Aorta (tissue), 5 donors: ENCODE data around the gene PPIP5K2. TPM values are rescaled to one million over a fixed set of nuclear protein-coding genes. Genes with fewer than 3 reads are reported as not detected.

Source experiments
- ATAC-seq: fragments of 200-7000 bp; cut with Tn5 transposase; one replicate; pipeline ENCODE4 v1.9.1; 2022; ENCODE audit warnings: moderate library complexity; ENCODE audit not compliant: low FRiP score
- DNase-seq, 2 donors: peaks; one replicate each; pipeline ENCODE4 v3.0.0-alpha.2; 2020
- H3K27ac ChIP-seq, 2 donors: one replicate each; pipeline ENCODE4 v1.5.1; 2013; ENCODE audit warnings: low read length in 2 of 2, mild to moderate bottlenecking in 2 of 2, moderate library complexity in 2 of 2, control low read depth in 1 of 2, inconsistent platforms in 1 of 2, low read depth in 1 of 2
- H3K27me3 ChIP-seq, 2 donors: one replicate each; pipeline ENCODE4 v1.6.1; 2013; ENCODE audit warnings: control low read depth in 1 of 2, low read length in 1 of 2, mild to moderate bottlenecking in 1 of 2, moderate library complexity in 1 of 2; ENCODE audit not compliant: insufficient read depth in 2 of 2, control insufficient read depth in 1 of 2
- H3K36me3 ChIP-seq, 2 donors: one replicate each; pipeline ENCODE4 v1.6.1; 2013; ENCODE audit warnings: control low read depth in 1 of 2, low read length in 1 of 2, mild to moderate bottlenecking in 1 of 2; ENCODE audit not compliant: insufficient read depth in 2 of 2, control insufficient read depth in 1 of 2
- H3K4me1 ChIP-seq, 2 donors: one replicate each; pipeline ENCODE4 v1.6.1; 2013; ENCODE audit warnings: low read length in 2 of 2, control low read depth in 1 of 2, mild to moderate bottlenecking in 1 of 2, moderate library complexity in 1 of 2; ENCODE audit not compliant: insufficient read depth in 2 of 2, control insufficient read depth in 1 of 2
- H3K4me3 ChIP-seq, 2 donors: one replicate each; pipeline ENCODE4 v1.5.1; 2013; ENCODE audit warnings: low read length in 2 of 2, control low read depth in 1 of 2, mild to moderate bottlenecking in 1 of 2
- H3K9me3 ChIP-seq: one replicate; pipeline ENCODE4 v1.6.1; 2013; ENCODE audit warnings: mild to moderate bottlenecking, low read length; ENCODE audit not compliant: control insufficient read depth
- WGBS, 2 donors: extraction: QIAGEN DNeasy Blood & Tissue Kit; methylation state at CpG; one replicate each; pipeline ENCODE4 v1.1.7; 2013; 5-methylcytosine and 5-hydroxymethylcytosine counted together
- intact Hi-C, 2 donors: fragments of 100-400 bp; cut with DNase I; formaldehyde crosslinking; loops; one replicate each; pipeline versions ENCODE4 v1.14.2 to v1.15.0; 2022
- polyA plus RNA-seq, 2 donors: library from polyadenylated mRNA; stranded (reverse); fragments of 200-250 nt; gene quantifications; one replicate each; pipeline ENCODE4 v1.2.3, GENCODE V29; 2013
- total RNA-seq, 2 donors: library from RNA; stranded (reverse); fragmentation: NEBNext Ultra II Directional; extraction: Animal tissue kit (Norgen Biotek cat#: 25700); gene quantifications; one replicate each; pipeline ENCODE4 v1.2.1, GENCODE V29; 2021
- donor health status: healthy with polysubstance abuse.
- donor health status: Bipolar disorder and iron deficiency.
- donor health status: DM: no; HTN: no; CAD: no.
- donor health status: DM: no; HTN: no; CAD: no.
- donor health status: DM: yes; HTN: yes; CAD: no.

The PPIP5K2 gene
- total and polyA plus RNA-seq, 4 donors: 17.9 to 79.4 (median 61.3) TPM

GRCh38 chr5:103232393-103232999, 112.4 kb downstream of the PPIP5K2 start:
- Histone ChIP-seq H3K27ac (no peak overlapping the region), H3K27me3 (no peaks in the 10 kb centered on the region), H3K9me3 (no peaks in the 10 kb centered on the region), H3K4me1 (no peaks in the 10 kb centered on the region), H3K4me3 (no peak overlapping the region), H3K36me3 (no peaks in the 10 kb centered on the region)
- 78 to 87% methylated on average over 7 of the region's 7 CpGs for WGBS, 2 donors
- ATAC-seq (peak; percentile 81), DNase-seq (no peak)
- intact Hi-C loops: loop anchor here (1.0 to 2.0 kb wide), 2 partner anchors 242 to 243 kb away; no protein-coding TSS in a partner anchor

GRCh38 chr5:103234239-103234975, 114.3 kb downstream of the PPIP5K2 start:
- Histone ChIP-seq H3K9me3 (no peaks in the 10 kb centered on the region), H3K4me3 (no peak overlapping the region), H3K27ac (no peak overlapping the region), H3K4me1 (no peaks in the 10 kb centered on the region), H3K36me3 (no peaks in the 10 kb centered on the region), H3K27me3 (no peaks in the 10 kb centered on the region)
- 71 to 72% methylated on average over 4 of the region's 4 CpGs for WGBS, 2 donors
- DNase-seq (no peak), ATAC-seq (no peak)
- intact Hi-C loops: no loop called here

- Histone ChIP-seq H3K36me3 (no peaks in the 10 kb centered on the region), H3K4me3 (no peak overlapping the region), H3K27ac (no peak overlapping the region), H3K9me3 (no peaks in the 10 kb centered on the region), H3K4me1 (no peaks in the 10 kb centered on the region), H3K27me3 (no peaks in the 10 kb centered on the region)
- ATAC-seq: no peak
- DNase-seq: no peak
- intact Hi-C loops: no loop called here
- WGBS, 2 donors: 82 to 95% methylated on average over 1 of the region's 1 CpG
Observed at GRCh38 chr5:103235891-103236290, 115.8 kb downstream of the PPIP5K2 start.

GRCh38 chr5:103237778-103238177, 117.7 kb downstream of the PPIP5K2 start:
- Histone ChIP-seq H3K4me3 (no peak overlapping the region), H3K27ac (no peak overlapping the region), H3K36me3 (no peaks in the 10 kb centered on the region), H3K4me1 (no peaks in the 10 kb centered on the region), H3K9me3 (no peaks in the 10 kb centered on the region), H3K27me3 (no peaks in the 10 kb centered on the region)
- ATAC-seq (no peak), DNase-seq (no peak)
- WGBS, 2 donors: 92 to 100% methylated on average over 1 of the region's 1 CpG
- intact Hi-C loops: no loop called here

GRCh38 chr5:103243665-103244064, 123.6 kb downstream of the PPIP5K2 start:
- WGBS, 2 donors: 66 to 83% methylated on average over 2 of the region's 2 CpGs
- Histone ChIP-seq H3K9me3 (no peaks in the 10 kb centered on the region), H3K36me3 (no peaks in the 10 kb centered on the region), H3K27ac (no peak overlapping the region), H3K4me3 (no peak overlapping the region), H3K4me1 (no peaks in the 10 kb centered on the region), H3K27me3 (no peaks in the 10 kb centered on the region)
- intact Hi-C loops: no loop called here
- ATAC-seq (no peak), DNase-seq (no peak)

GRCh38 chr5:103244398-103244797, 124.3 kb downstream of the PPIP5K2 start:
- no peaks in the 10 kb centered on the region for H3K36me3 ChIP-seq
- intact Hi-C loops: no loop called here
- no peaks in the 10 kb centered on the region for H3K4me1 ChIP-seq
- H3K9me3 ChIP-seq: no peaks in the 10 kb centered on the region
- no peaks in the 10 kb centered on the region for H3K27me3 ChIP-seq
- ATAC-seq (no peak), DNase-seq (no peak)
- H3K27ac ChIP-seq: no peak overlapping the region
- H3K4me3 ChIP-seq: no peak overlapping the region

DNA sequence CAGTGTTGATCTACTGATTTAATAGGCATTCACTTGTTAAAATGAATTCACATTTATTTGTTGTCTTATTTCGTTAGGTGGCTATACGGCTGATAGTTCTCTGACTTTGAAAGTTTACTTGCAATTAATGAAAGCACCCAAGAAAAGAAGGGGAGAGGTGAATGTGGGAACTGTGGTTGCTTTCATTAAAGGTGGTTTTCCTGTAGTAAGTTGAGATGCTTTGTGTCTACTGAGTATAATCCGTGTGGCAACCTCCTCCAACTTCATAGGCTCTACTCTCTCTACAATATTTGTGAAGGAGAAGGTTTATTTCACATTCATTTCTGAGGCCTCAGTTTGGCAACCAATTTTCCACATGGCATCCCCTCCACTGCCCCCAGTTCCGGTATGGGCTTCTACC, 125.7 kb downstream of the PPIP5K2 start:
- DNase-seq (no peak), ATAC-seq (no peak)
- Histone ChIP-seq H3K36me3 (no peaks in the 10 kb centered on the region), H3K4me1 (no peaks in the 10 kb centered on the region), H3K9me3 (no peaks in the 10 kb centered on the region), H3K27me3 (no peaks in the 10 kb centered on the region), H3K4me3 (no peak overlapping the region), H3K27ac (no peak overlapping the region)
- 79 to 85% methylated on average over 4 of the region's 4 CpGs for WGBS, 2 donors
- intact Hi-C loops: no loop called here

DNA sequence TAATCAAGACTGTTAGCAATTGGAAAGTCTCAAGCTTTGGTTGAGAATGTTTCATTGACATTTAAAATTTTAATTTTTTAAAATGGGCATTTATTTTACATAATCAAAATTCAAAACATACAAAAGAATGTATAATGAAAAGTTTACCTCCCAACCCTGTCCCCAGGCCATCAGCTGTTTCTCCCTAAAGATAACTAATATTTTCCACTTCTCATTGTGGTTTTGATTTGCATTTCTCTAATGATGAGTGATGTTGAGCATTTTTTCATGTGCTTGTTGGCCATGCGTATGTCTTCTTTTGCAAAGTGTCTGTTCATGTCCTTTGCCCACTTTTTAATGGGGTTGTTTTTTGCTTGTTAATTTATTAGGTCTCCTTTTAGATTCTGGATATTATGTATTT, 127.0 kb downstream of the PPIP5K2 start:
- intact Hi-C loops: no loop called here
- Histone ChIP-seq H3K4me3 (no peak overlapping the region), H3K4me1 (no peaks in the 10 kb centered on the region), H3K36me3 (no peaks in the 10 kb centered on the region), H3K27ac (no peak overlapping the region), H3K9me3 (no peaks in the 10 kb centered on the region), H3K27me3 (no peaks in the 10 kb centered on the region)
- WGBS, 2 donors: 96 to 97% methylated on average over 1 of the region's 1 CpG
- no peak for ATAC-seq
- no peak for DNase-seq

GRCh38 chr5:103249068-103249467, 129.0 kb downstream of the PPIP5K2 start:
- WGBS, 2 donors: 87 to 90% methylated on average over 2 of the region's 2 CpGs
- H3K4me1 ChIP-seq: no peaks in the 10 kb centered on the region
- H3K27ac ChIP-seq: no peak overlapping the region
- no peaks in the 10 kb centered on the region for H3K9me3 ChIP-seq
- no peak for ATAC-seq
- H3K27me3 ChIP-seq: peaks cover 0 to 1% of the 10 kb centered on the region in 2 donors
- no peak for DNase-seq
- intact Hi-C loops: no loop called here
- no peak overlapping the region for H3K4me3 ChIP-seq
- no peaks in the 10 kb centered on the region for H3K36me3 ChIP-seq
